Astrocyte (in vitro differentiated cells and primary cell): ENCODE results near the gene NRROS.

Experiments
- EZH2 ChIP-seq: IDR thresholded peaks from 2 replicates; pipeline ENCODE4 v1.6.1; 2012; ENCODE audit warnings: mild to moderate bottlenecking, low read length, inconsistent platforms; ENCODE audit not compliant: insufficient read depth
- TF ChIP-seq, protein P1 (sequence below): IDR thresholded peaks from 2 replicates; pipeline ENCODE4 v1.5.1; 2011; ENCODE audit warnings: low read depth, mild to moderate bottlenecking, inconsistent platforms, low read length, moderate library complexity; ENCODE audit not compliant: insufficient read depth

DNA sequence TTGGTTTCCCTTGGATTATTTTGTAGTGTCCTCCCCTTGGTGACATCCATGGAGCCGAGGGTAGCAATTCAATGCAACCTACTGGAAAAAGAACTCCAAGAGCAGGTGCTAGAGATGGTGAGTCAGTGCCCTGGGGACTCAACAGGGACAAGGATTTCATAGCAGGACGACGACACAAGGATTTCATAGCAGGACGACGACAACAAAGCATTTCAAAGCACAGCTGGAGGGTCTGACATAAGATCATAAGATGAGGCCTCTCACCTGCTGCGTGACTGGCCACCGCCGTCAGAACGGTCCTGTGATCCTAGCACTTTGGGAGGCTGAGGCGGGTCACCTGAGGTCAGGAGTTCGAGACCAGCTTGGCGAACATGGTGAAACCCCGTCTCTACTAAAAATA lies 22.5 kb downstream of the NRROS start:
- TF ChIP-seq, protein P1, sequence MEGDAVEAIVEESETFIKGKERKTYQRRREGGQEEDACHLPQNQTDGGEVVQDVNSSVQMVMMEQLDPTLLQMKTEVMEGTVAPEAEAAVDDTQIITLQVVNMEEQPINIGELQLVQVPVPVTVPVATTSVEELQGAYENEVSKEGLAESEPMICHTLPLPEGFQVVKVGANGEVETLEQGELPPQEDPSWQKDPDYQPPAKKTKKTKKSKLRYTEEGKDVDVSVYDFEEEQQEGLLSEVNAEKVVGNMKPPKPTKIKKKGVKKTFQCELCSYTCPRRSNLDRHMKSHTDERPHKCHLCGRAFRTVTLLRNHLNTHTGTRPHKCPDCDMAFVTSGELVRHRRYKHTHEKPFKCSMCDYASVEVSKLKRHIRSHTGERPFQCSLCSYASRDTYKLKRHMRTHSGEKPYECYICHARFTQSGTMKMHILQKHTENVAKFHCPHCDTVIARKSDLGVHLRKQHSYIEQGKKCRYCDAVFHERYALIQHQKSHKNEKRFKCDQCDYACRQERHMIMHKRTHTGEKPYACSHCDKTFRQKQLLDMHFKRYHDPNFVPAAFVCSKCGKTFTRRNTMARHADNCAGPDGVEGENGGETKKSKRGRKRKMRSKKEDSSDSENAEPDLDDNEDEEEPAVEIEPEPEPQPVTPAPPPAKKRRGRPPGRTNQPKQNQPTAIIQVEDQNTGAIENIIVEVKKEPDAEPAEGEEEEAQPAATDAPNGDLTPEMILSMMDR = no peak
- no peak for TF ChIP-seq EZH2
